GM12892 (cell line): ENCODE results near the gene DGKB.

ENCODE experiments used
- POLR2A ChIP-seq: IDR thresholded peaks from 2 replicates; pipeline ENCODE4 v1.6.1; 2011; ENCODE audit warnings: low read depth, low read length, control low read depth
- POLR2AphosphoS5 ChIP-seq: IDR thresholded peaks from 2 replicates; pipeline ENCODE4 v1.6.1; 2011; ENCODE audit warnings: low read depth, low read length, control low read depth
- TAF1 ChIP-seq: IDR thresholded peaks from 2 replicates; pipeline ENCODE4 v1.6.1; 2011; ENCODE audit warnings: low read depth, mild to moderate bottlenecking, control low read depth, low read length, borderline replicate concordance

- TF ChIP-seq POLR2AphosphoS5: no peak
- TF ChIP-seq TAF1: no peak
- TF ChIP-seq POLR2A: no peak
Measured at GRCh38 chr7:14604606-14605005, 297.9 kb downstream of the DGKB start.
